Daoy (cell line): ENCODE data around the gene RMND5B. TPM values are rescaled to one million over a fixed set of nuclear protein-coding genes. Genes with fewer than 3 reads are reported as not detected.
"Not testable (repeated sequence)": the region's sequence is repeated elsewhere in the genome, so short reads cannot be mapped to it uniquely, and the experiment has no call there.

Experiments used
- DNase-seq: peaks from one replicate; pipeline ENCODE4 v3.0.0-alpha.2; 2015; ENCODE audit warnings: low read depth
- total RNA-seq: library from RNA; depleted of rRNA; stranded (reverse); fragments of >200 nt; shearing (Covaris generic); gene quantifications from 2 replicates; pipeline ENCODE4 v1.2.3, GENCODE V29; 2014; rRNA removed

Gene RMND5B, protein sequence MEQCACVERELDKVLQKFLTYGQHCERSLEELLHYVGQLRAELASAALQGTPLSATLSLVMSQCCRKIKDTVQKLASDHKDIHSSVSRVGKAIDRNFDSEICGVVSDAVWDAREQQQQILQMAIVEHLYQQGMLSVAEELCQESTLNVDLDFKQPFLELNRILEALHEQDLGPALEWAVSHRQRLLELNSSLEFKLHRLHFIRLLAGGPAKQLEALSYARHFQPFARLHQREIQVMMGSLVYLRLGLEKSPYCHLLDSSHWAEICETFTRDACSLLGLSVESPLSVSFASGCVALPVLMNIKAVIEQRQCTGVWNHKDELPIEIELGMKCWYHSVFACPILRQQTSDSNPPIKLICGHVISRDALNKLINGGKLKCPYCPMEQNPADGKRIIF
- total RNA-seq, result 19.2 and 34.8 TPM in 2 replicates

- DNase-seq, result peak; percentile 89
These were observed at the start of gene RMND5B for GRCh38 chr5:178130576-178131445. Gene RMND5B (plus strand): TSS chr5:178131014. CDS start chr5:178138120, 7,106 bp downstream.

DNA sequence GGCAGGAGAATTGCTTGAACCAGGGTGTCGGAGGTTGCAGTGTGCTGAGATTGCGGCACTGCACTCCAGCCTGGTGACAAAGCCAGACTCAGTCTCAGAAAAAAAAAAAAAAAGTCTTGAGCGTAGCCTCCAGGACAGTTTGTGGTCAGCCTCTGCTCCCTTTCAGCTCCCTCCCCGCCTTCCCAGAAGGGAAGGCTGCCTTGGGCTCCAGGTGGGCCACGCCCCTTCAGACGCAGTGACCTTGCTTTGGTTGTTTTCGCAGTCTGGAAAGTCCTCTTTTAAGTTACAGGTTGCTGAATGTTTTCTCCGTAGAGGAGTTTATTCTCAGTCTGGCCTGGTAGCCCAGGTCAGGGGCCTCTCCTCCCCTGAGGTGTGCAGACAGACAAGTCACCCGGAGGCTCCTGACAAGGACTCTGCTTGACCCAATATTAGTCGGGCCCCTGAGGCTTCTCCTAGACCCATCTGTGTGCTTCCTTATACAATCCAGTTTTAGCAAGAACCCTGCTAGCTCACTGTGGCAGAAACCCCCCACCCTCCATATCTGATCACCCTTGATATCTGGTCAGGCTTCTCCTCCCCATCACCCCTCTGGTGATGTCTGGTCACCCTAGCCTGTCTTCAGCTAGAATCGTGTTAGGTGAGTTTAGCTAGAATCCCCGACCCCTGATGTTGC is 49.1 kb upstream of the RMND5B start:
- DNase-seq, result no peak

DNA sequence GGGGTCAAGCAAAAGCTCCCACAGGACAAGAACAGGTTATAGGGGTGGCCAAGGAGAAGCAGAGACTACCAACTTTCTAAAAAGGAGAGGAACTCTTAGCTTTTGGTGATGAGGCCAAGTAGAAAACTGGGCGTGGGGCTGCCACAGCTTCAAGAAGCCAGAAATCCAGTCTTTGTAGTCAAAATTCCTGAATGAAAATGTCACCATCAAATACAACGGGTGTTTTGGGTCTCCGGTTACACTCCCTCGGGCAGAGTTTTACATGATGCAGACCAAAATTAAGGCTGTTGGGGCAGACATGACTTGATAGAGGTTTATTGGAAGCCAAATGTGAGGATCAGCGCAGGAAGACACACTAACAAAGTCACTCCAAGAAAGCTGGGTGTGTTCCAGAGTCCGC is 46.9 kb upstream of the RMND5B start:
- no peak for DNase-seq

DNA sequence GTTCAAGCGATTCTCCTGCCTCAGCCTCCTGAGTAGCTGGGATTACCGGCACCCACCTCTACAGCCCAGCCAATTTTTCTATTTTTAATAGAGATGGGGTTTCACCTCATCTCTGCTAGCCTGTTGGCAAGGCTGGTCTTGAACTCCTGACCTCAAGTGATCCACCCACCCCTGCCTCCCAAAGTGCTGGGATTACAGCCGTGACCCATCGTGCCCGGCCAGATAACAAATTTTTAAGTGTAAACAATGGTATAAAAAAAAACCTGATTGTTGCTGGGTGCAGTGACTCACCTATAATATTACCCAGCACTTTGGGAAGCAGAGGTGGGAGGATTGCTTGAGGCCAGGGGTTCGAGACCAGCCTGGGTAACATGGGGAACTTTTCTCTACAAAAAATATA is 45.5 kb upstream of the RMND5B start:
- no peak for DNase-seq

DNA sequence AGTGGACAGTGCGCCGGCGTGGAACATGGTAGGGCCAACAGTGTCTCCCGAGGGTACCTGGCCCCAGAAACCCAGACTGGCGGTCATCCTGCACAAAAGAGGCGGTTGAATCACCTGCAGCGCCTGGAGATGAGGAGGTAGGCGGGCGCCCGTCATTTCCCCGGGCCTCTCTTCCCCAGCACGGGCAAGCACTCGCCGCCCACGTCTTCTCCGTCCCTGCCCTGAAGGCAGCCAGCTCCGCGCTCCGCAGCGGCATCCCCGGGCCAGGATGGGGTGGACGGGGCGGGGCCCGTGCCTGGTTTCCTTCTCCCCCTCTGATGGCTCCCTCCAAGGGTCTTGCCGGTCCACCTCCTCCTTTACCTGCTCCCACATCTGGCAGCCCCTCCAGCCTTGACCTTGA is 44.5 kb upstream of the RMND5B start:
- peak; percentile 41 for DNase-seq

DNA sequence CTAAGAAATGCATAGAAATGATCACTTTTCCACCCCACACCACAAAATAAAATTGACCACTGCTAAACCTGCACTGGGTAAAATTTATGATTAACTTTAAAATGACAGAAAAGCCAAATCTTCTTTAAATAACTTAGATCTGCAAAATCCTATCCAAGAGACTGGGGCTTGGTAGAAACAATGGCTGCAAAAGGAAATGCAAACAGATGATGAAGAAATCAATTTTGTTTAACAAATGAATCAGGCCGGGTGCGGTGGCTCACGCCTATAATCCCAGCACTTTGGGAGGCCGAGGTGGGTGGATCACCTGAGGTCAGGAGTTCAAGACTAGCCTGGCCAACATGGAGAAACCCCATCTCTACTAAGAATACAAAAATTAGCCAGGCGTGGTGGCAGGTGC is 43.6 kb upstream of the RMND5B start:
- not testable (repeated sequence) for DNase-seq

DNA sequence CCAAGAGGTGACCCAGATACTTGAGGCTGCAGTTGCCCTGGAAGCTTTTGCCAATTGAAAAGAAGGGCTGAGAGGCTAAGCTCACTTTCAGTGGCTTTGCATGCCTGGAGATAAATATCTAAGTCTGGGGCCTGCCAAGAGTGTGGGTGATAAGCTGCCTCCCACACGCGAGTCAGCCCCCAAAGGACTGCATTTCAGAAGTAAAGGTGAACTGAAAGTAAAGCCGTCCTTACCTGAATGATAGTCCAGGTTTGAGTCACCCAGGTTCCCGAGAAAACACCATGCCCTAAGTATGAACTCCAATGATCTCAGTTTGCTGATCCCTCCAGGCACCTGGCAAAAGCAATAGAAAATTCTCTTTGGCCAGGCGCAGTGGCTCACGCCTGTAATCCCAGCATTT is 40.0 kb upstream of the RMND5B start:
- no peak for DNase-seq

DNA sequence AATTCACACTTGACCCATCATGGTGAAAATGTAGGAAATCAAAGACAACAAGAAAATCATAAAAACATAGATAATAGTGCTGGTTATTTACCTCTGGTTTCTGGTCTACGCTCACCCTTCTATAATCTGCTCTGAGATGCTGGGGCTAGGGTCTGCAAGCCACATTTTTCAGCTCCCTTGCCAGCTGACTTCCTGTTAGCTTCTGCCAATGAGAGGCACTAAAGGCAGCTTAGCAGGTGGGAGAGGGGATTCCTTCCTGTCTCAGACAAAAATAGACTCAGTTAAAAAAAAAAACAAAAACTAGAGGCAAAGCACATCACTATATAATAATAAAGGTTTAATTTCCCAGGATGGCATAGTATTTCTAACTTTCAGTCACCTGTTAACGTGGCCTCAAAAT is 37.7 kb upstream of the RMND5B start:
- no peak for DNase-seq

DNA sequence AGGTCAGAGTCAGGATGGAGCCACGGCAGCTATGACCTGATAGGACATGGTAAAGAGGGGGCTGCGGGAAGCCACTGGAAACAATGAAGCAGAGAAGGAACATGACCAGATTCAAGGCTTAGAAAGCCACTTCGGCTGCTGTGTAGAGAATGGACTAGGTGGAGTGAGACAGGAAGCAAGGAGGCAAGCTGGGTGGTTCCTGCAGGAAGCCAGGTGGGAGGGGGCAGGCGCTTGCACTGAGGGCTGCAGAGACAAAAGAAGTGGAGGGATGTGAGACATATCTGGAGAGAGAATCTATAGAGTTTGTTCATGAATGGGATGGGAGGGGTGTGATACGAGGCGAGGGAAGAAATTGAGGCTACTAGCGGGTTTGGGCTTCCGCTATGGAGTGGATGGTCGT is 36.5 kb upstream of the RMND5B start:
- DNase-seq, result no peak

DNA sequence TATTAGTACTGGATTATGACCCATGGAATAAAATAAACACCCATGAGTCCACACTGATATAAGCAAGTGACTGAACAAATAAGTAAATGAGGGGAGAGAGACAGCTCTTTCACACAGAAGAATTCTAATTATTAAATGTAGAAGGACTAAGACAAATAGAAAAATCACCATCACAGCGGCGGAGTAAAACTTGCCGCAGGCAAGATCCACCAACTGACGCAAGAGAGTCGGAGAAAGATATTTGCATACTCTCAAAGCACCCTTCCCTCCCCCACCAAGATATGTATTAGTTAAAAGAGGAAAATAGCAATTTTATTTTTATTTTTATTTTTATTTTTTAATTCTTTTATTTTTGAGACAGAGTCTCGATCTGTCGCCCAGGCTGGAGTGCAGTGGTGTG is 32.1 kb upstream of the RMND5B start:
- no peak for DNase-seq

DNA sequence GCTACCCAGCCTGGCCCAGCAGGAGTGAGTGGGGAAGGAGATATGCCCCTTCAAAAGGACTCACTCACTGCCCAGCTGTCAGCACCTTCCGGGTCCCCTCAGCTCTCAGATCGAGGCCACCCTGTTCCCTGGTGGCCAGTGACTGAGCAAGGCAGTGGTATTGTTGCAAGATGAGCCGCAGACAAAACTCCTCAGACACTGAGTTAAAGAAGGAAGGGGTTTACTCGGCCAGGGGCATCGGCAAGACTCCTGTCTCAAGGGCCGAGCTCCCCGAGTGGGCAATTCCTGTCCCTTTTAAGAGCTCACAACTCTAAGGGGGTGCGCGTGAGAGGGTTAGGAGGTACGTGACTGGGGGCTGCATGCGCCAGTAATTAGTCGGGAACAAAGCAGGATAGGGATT is 27.2 kb upstream of the RMND5B start:
- no peak for DNase-seq

GRCh38 chr5:178104492-178104891 is 26.3 kb upstream of the RMND5B start:
- DNase-seq, result peak; percentile 40

DNA sequence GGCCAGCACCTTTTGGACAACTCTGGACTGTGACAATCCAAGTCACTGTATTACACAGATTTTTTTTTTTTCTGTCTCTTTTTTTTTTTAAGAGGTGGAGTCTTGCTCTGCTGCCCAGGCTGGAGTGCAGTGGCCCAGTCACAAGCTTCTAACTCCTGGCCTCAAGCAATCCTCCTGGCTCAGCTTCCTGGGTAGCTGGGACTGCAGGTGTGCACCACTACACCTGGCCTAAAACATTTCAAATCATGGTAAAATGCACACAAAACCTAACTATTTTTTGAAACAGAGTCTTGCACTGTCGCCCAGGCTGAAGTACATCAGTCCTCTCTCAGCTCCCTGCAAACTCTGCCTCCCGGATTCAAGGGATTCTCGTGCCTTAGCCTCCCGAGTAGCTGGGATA is 24.7 kb upstream of the RMND5B start:
- no peak for DNase-seq

- DNase-seq, result no peak
These were observed 24.1 kb upstream of the RMND5B start for GRCh38 chr5:178106556-178107239.

DNA sequence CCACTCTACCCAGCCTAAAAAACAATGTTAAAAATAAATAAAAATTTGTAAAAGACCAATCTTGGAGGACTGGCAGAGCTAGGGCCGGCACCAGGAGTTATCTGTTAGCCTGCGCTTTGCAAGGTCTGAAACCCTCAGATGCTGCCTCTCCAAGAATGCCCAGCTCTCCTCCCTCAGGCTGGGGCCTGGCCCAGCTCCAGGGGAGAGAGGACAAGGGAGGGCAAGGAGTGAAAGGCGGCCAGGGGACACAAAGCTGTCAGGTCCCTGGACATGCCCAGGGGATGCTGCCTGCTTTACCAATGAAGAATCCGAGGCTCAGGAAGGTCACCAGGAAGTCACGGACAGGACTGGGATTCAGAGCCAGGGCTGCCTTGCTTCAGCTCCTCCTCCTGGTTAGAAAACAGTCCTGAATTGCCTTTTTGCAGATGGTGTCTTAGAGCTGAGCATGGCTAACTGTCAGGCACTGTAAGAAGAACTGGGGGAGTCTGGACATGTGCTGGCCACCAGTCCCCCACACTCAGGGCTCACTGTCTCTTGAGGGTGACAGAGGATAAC is 23.0 kb upstream of the RMND5B start:
- DNase-seq, result no peak

DNA sequence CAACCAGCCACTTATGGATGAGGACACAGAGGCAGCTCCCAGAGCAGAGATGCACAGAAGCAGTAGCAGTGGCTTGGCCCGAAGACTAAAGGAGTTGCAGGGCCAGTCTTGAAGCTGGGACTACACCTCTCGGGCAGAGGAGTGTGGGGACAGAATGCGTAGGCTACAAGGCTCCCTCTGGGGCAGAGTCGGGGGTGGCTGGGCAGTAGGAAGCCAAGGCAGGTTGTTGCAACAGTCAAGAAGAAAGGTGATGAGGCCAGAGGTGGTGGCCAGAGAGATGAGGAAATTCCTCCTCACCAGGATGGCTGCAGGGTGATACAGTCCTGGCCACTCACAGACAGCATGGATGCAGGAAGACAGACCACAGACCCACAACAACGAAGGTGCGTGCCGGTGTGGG is 22.4 kb upstream of the RMND5B start:
- DNase-seq, result no peak

- no peak for DNase-seq
These were observed 21.8 kb upstream of the RMND5B start for GRCh38 chr5:178108966-178109365.

GRCh38 chr5:178110511-178110910 is 20.3 kb upstream of the RMND5B start:
- no peak for DNase-seq

- DNase-seq, result no peak
These were observed 18.9 kb upstream of the RMND5B start for GRCh38 chr5:178111925-178112324.

- DNase-seq, result no peak
These were observed 18.3 kb upstream of the RMND5B start for GRCh38 chr5:178112545-178112944.

GRCh38 chr5:178113141-178113787 is 17.6 kb upstream of the RMND5B start, which contains the start of gene N4BP3:
Gene N4BP3 (plus strand): TSS chr5:178113532. CDS start chr5:178119584, 6,052 bp downstream.
- DNase-seq, result peak; percentile 90
